T-cell (primary cell): ENCODE results near the gene ATG4B. TPM values are rescaled to one million over a fixed set of nuclear protein-coding genes. Genes with fewer than 3 reads are reported as not detected.

ENCODE experiments used
- ATAC-seq, 4 experiments: fragments of 200-7000 bp in 3 of 4; fragments of 150-1000 bp in 1 of 4; cut with Tn5 transposase; replicated peaks in 1 of 4; 1 replicate in 3 of 4; 2 replicates in 1 of 4; pipeline ENCODE4 v1.10.0; 2021; ENCODE audit warnings: moderate library complexity in 3 of 4, mild to moderate bottlenecking in 2 of 4, moderate number of reproducible peaks in 1 of 4
- CTCF ChIA-PET, 2 donors: fragments of 300-600 bp; sonication (Branson Sonifier 250); formaldehyde crosslinking; loops; one replicate each; lab custom pipeline; 2022; ENCODE audit warnings: antibody characterized with exemption in 2 of 2; lab: Charles Lee
- POLR2A ChIA-PET, 2 donors: fragments of 300-600 bp; sonication (Branson Sonifier 250); formaldehyde crosslinking; loops; one replicate each; lab custom pipeline; 2022; ENCODE audit warnings: antibody characterized with exemption in 2 of 2; lab: Charles Lee
- DNase-seq, 35 experiments: peaks; one replicate each; pipeline versions ENCODE4 v3.0.0 to v3.0.0-alpha.2; 2013 to 2023
- H3K27ac ChIP-seq: one replicate; pipeline ENCODE4 v1.5.1; 2013; ENCODE audit warnings: low read length
- H3K27me3 ChIP-seq, 2 experiments: replicated peaks in 1 of 2; 1 replicate in 1 of 2; 2 replicates in 1 of 2; pipeline versions ENCODE4 v1.6.1 to v1.7.0; 2013; ENCODE audit warnings: low read length in 1 of 2, mixed read lengths in 1 of 2; ENCODE audit not compliant: control insufficient read depth in 2 of 2, insufficient read depth in 2 of 2; ENCODE audit errors: extremely low read depth in 1 of 2
- H3K36me3 ChIP-seq, 2 donors: 1 replicate in 1 of 2; 2 replicates in 1 of 2; pipeline versions ENCODE4 v1.6.1 to v1.7.0; 2013; ENCODE audit warnings: low read length in 1 of 2; ENCODE audit not compliant: control insufficient read depth in 2 of 2, insufficient read depth in 1 of 2; ENCODE audit errors: extremely low read depth in 1 of 2
- H3K4me1 ChIP-seq, 2 experiments: 1 replicate in 1 of 2; 2 replicates in 1 of 2; pipeline versions ENCODE4 v1.6.1 to v1.7.0; 2013; ENCODE audit warnings: low read length in 2 of 2, mixed read lengths in 1 of 2; ENCODE audit not compliant: insufficient read depth in 2 of 2, control insufficient read depth in 1 of 2; ENCODE audit errors: extremely low read depth in 1 of 2
- H3K4me3 ChIP-seq, 2 donors: 1 replicate in 1 of 2; 2 replicates in 1 of 2; pipeline versions ENCODE4 v1.5.1 to v1.7.0; 2013; ENCODE audit warnings: mild to moderate bottlenecking in 2 of 2, low read length in 1 of 2, moderate library complexity in 1 of 2; ENCODE audit not compliant: control insufficient read depth in 1 of 2; ENCODE audit errors: extremely low read depth in 1 of 2
- H3K9me3 ChIP-seq: 2 replicates; pipeline ENCODE4 v1.7.0; 2013
- H3K27ac Mint-ChIP-seq, 2 donors: one replicate each; pipeline ENCODE4 v1.8.0; 2020 to 2021; ENCODE audit warnings: mild to moderate bottlenecking in 2 of 2, mixed read lengths in 2 of 2
- H3K27me3 Mint-ChIP-seq, 2 donors: one replicate each; pipeline ENCODE4 v1.8.0; 2021 to 2022; ENCODE audit warnings: mixed read lengths in 2 of 2
- H3K36me3 Mint-ChIP-seq: one replicate; pipeline ENCODE4 v1.8.0; 2021; ENCODE audit warnings: mixed read lengths
- H3K4me1 Mint-ChIP-seq, 3 donors: one replicate each; pipeline ENCODE4 v1.8.0; 2020 to 2022; ENCODE audit warnings: mixed read lengths in 3 of 3, mild to moderate bottlenecking in 1 of 3
- H3K4me3 Mint-ChIP-seq, 3 donors: one replicate each; pipeline ENCODE4 v1.8.0; 2020 to 2022; ENCODE audit warnings: mild to moderate bottlenecking in 3 of 3, mixed read lengths in 3 of 3, moderate library complexity in 3 of 3
- H3K9me3 Mint-ChIP-seq, 3 donors: one replicate each; pipeline ENCODE4 v1.8.0; 2020 to 2022; ENCODE audit warnings: mixed read lengths in 3 of 3
- WGBS: methylation state at CpG from one replicate; pipeline ENCODE4 v1.1.5; 2013; ENCODE audit warnings: missing lambda C conversion rate; ENCODE audit not compliant: insufficient coverage; 5-methylcytosine and 5-hydroxymethylcytosine counted together
- total RNA-seq, 35 experiments: library from RNA in 6 of 35; stranded (reverse) in 6 of 35; fragments of 120-200 nt in 1 of 35; gene quantifications; one replicate each; pipeline versions ENCODE4 v1.2.1 to v1.2.4 and lab custom pipeline; 2013 to 2026

Gene ATG4B
- total RNA-seq, 5 donors from 2014 or later (not counting 1 experiment from before 2014, with no cell fraction given), result 98.4 to 127 (median 108) TPM

- Mint-ChIP-seq H3K27ac (peak within 1 kb of the TSS; percentile 86 to 87), H3K36me3 (peaks cover 11% of the 10 kb centered on the region), H3K4me1 (peaks cover 21 to 31% (median 26%) of the 10 kb centered on the region in 3 donors), H3K27me3 (no peaks in the 10 kb centered on the region), H3K4me3 (peak within 1 kb of the TSS; percentile 81 to 85 (median 84)), H3K9me3 (no peaks in the 10 kb centered on the region)
- Histone ChIP-seq H3K27ac (peak within 1 kb of the TSS; percentile 62), H3K36me3 (peaks cover 8 to 19% of the 10 kb centered on the region in 2 donors), H3K27me3 (no peaks in the 10 kb centered on the region), H3K4me3 (peak within 1 kb of the TSS; percentile 67 to 71), H3K9me3 (no peaks in the 10 kb centered on the region), H3K4me1 (peaks cover 6 to 29% of the 10 kb centered on the region in 2 experiments)
- ATAC-seq (peak; percentile 75 to 79 (median 78)), DNase-seq (peak; percentile 86 to 98 (median 95))
- ChIA-PET POLR2A (interaction anchor here in 1 of 2 donors (0.5 to 0.6 kb wide), 2 partner anchors 33 to 143 kb away, joined by 3 read pairs; partner anchors contain the start of gene D2HGDH), CTCF (interaction anchor here (1.0 to 2.4 kb wide), 4 partner anchors 13 to 177 kb away, joined by 3 to 15 read pairs (median 6); partner anchors contain the start of gene DTYMK (in 1 of the 2))
- under 1% methylated on average over 94 of the region's 96 CpGs for WGBS
Observed at GRCh38 chr2:241701399-241702154, 64.1 kb downstream of the ATG4B start, which contains the start of gene ING5. Gene ING5 (plus strand): TSS chr2:241702039. CDS start chr2:241702066, 27 bp downstream.

GRCh38 chr2:241702155-241703031, 64.9 kb downstream of the ATG4B start:
- Histone ChIP-seq H3K27me3 (no peaks in the 10 kb centered on the region), H3K27ac (peak overlapping the region; percentile 62), H3K36me3 (peaks cover 8 to 21% of the 10 kb centered on the region in 2 donors), H3K4me1 (peaks cover 6 to 29% of the 10 kb centered on the region in 2 experiments), H3K9me3 (no peaks in the 10 kb centered on the region), H3K4me3 (peak overlapping the region; percentile 67 to 71)
- ATAC-seq (peak; percentile 73 to 83 (median 75)), DNase-seq (peak; percentile 78 to 94 (median 87))
- ChIA-PET CTCF (interaction anchor here (1.0 to 2.4 kb wide), 4 partner anchors 14 to 176 kb away, joined by 3 to 15 read pairs (median 6); partner anchors contain the start of gene DTYMK (in 1 of the 2)), POLR2A (interaction anchor here in 1 of 2 donors (0.5 to 0.6 kb wide), 3 partner anchors 32 to 142 kb away, joined by 3 to 7 read pairs (median 3); partner anchors contain the start of genes D2HGDH and THAP4)
- H3K4me1 Mint-ChIP-seq, result peaks cover 21 to 31% (median 26%) of the 10 kb centered on the region in 3 donors
- no peaks in the 10 kb centered on the region for H3K9me3 Mint-ChIP-seq
- H3K27ac Mint-ChIP-seq, result peak overlapping the region; percentile 74 to 86
- peaks cover 19% of the 10 kb centered on the region for H3K36me3 Mint-ChIP-seq
- 1% methylated on average over 78 of the region's 98 CpGs for WGBS
- H3K4me3 Mint-ChIP-seq, result peak overlapping the region; percentile 77 to 84 (median 81)
- no peaks in the 10 kb centered on the region for H3K27me3 Mint-ChIP-seq

GRCh38 chr2:241703032-241703604, 65.6 kb downstream of the ATG4B start:
- no peak for ATAC-seq
- 73% methylated on average over 11 of the region's 11 CpGs for WGBS

GRCh38 chr2:241706537-241706936, 69.0 kb downstream of the ATG4B start:
- H3K27ac ChIP-seq, result no peak overlapping the region
- Mint-ChIP-seq H3K9me3 (no peaks in the 10 kb centered on the region), H3K27ac (no peak overlapping the region), H3K4me3 (no peak overlapping the region), H3K4me1 (peaks cover 15 to 20% (median 18%) of the 10 kb centered on the region in 3 donors), H3K27me3 (no peaks in the 10 kb centered on the region), H3K36me3 (peaks cover 43% of the 10 kb centered on the region)
- no peak for DNase-seq
- H3K36me3 ChIP-seq, result peaks cover 8 to 52% of the 10 kb centered on the region in 2 donors
- ChIA-PET CTCF (interaction anchor here in 1 of 2 donors (0.7 kb wide), 1 partner anchor 14 kb away, joined by 3 read pairs; no protein-coding TSS in a partner anchor), POLR2A (interaction anchor here (0.6 to 0.7 kb wide), 3 partner anchors 15 to 412 kb away, joined by 3 to 6 read pairs (median 4); no protein-coding TSS in a partner anchor)
- H3K4me3 ChIP-seq, result no peak overlapping the region
- H3K4me1 ChIP-seq, result peaks cover 4 to 17% of the 10 kb centered on the region in 2 experiments
- H3K9me3 ChIP-seq, result no peaks in the 10 kb centered on the region
- ATAC-seq, result no peak
- no peaks in the 10 kb centered on the region for H3K27me3 ChIP-seq
- no CpG with 5 or more reads among the region's 6 CpGs for WGBS

More at GRCh38 chr2:241703032-241703604, 65.6 kb downstream of the ATG4B start:
- Mint-ChIP-seq H3K4me3 (peak overlapping the region; percentile 77 to 84 (median 81)), H3K27ac (peak overlapping the region; percentile 74 to 86), H3K27me3 (no peaks in the 10 kb centered on the region), H3K36me3 (peaks cover 23% of the 10 kb centered on the region), H3K9me3 (no peaks in the 10 kb centered on the region), H3K4me1 (peaks cover 21 to 31% (median 26%) of the 10 kb centered on the region in 3 donors)
- peaks cover 6 to 29% of the 10 kb centered on the region in 2 experiments for H3K4me1 ChIP-seq
- POLR2A ChIA-PET, result no interaction called here
- H3K9me3 ChIP-seq, result no peaks in the 10 kb centered on the region
- peaks cover 8 to 26% of the 10 kb centered on the region in 2 donors for H3K36me3 ChIP-seq
- no peak for DNase-seq
- CTCF ChIA-PET, result interaction anchor here in 1 of 2 donors (1.6 kb wide), 1 partner anchor 175 kb away, joined by 4 read pairs; no protein-coding TSS in a partner anchor
- H3K4me3 ChIP-seq, result peak overlapping the region; percentile 67 to 71
- H3K27me3 ChIP-seq, result no peaks in the 10 kb centered on the region
- peak overlapping the region; percentile 62 for H3K27ac ChIP-seq

GRCh38 chr2:241708879-241709278, 71.4 kb downstream of the ATG4B start:
- Mint-ChIP-seq H3K4me3 (no peak overlapping the region), H3K4me1 (peaks cover 2 to 8% (median 6%) of the 10 kb centered on the region in 3 donors), H3K27me3 (no peaks in the 10 kb centered on the region), H3K27ac (no peak overlapping the region), H3K36me3 (peaks cover 46% of the 10 kb centered on the region), H3K9me3 (no peaks in the 10 kb centered on the region)
- Histone ChIP-seq H3K27ac (no peak overlapping the region), H3K4me3 (no peak overlapping the region), H3K36me3 (peaks cover 17 to 68% of the 10 kb centered on the region in 2 donors), H3K9me3 (no peaks in the 10 kb centered on the region), H3K27me3 (no peaks in the 10 kb centered on the region), H3K4me1 (peaks cover 0 to 4% of the 10 kb centered on the region in 2 experiments)
- ChIA-PET POLR2A (interaction anchor here in 1 of 2 donors (0.6 kb wide), 1 partner anchor 695 kb away, joined by 5 read pairs; no protein-coding TSS in a partner anchor), CTCF (no interaction called here)
- DNase-seq (no peak), ATAC-seq (no peak)
- 92% methylated on average over 10 of the region's 10 CpGs for WGBS
